Transverse colon (tissue), 4 donors: Measurements from ENCODE around the gene OR3A1. TPM values are rescaled to one million over a fixed set of nuclear protein-coding genes. Genes with fewer than 3 reads are reported as not detected.

Experiments
- DNase-seq: peaks from one replicate; pipeline ENCODE4 v3.0.0-alpha.2; 2019
- H3K27ac ChIP-seq, 4 donors: fragments of 200-600 bp; sonication (generic); 2 replicates each; pipeline ENCODE4 v1.5.1; 2016 to 2018; ENCODE audit warnings: inconsistent platforms in 4 of 4
- H3K27me3 ChIP-seq: fragments of 200-600 bp; sonication (generic); 2 replicates; pipeline ENCODE4 v1.5.1; 2017; ENCODE audit warnings: inconsistent platforms
- H3K36me3 ChIP-seq, 4 donors: fragments of 200-600 bp; sonication (generic); 2 replicates each; pipeline ENCODE4 v1.5.1; 2017 to 2019; ENCODE audit warnings: inconsistent platforms in 4 of 4
- H3K4me1 ChIP-seq, 4 donors: fragments of 200-600 bp; sonication (generic); 2 replicates each; pipeline ENCODE4 v1.5.1; 2017 to 2020; ENCODE audit warnings: inconsistent platforms in 4 of 4
- H3K4me3 ChIP-seq, 4 donors: fragments of 200-600 bp; sonication (generic); 1 replicate in 1 of 4; 2 replicates in 3 of 4; pipeline versions ENCODE4 v1.5.1 to v1.6.1; 2017 to 2019; ENCODE audit warnings: inconsistent platforms in 4 of 4
- H3K9me3 ChIP-seq, 2 donors: fragments of 200-600 bp; sonication (generic); 2 replicates each; pipeline ENCODE4 v1.5.1; 2017 to 2019; ENCODE audit warnings: inconsistent platforms in 2 of 2
- CTCF ChIP-seq, 5 experiments: fragments of 200-600 bp in 3 of 5; fragments of 450-650 bp in 2 of 5; sonication (generic) in 3 of 5; IDR thresholded peaks; 1 replicate in 2 of 5; 2 replicates in 3 of 5; pipeline ENCODE4 v1.5.1; 2016 to 2017; ENCODE audit warnings: antibody characterized with exemption in 5 of 5, inconsistent platforms in 3 of 5, mild to moderate bottlenecking in 2 of 5, moderate library complexity in 1 of 5
- EP300 ChIP-seq: sonication (generic); formaldehyde crosslinking; IDR thresholded peaks from one replicate; pipeline ENCODE4 v1.6.1; 2017; ENCODE audit warnings: antibody characterized with exemption, low read depth
- POLR2A ChIP-seq: fragments of 450-650 bp; IDR thresholded peaks from one replicate; pipeline ENCODE4 v1.6.1; 2016; ENCODE audit warnings: antibody characterized with exemption, mild to moderate bottlenecking, moderate library complexity
- POLR2AphosphoS5 ChIP-seq, 3 donors: sonication (generic); formaldehyde crosslinking; IDR thresholded peaks; one replicate each; pipeline ENCODE4 v1.6.1; 2016; ENCODE audit warnings: antibody characterized with exemption in 3 of 3
- WGBS, 2 donors: methylation state at CpG; one replicate each; pipeline ENCODE4 v1.1.5; 2018; ENCODE audit warnings: low coverage in 1 of 2; 5-methylcytosine and 5-hydroxymethylcytosine counted together
- in situ Hi-C, 4 donors: fragments of 200-750 bp; cut with MboI; loops; one replicate each; pipeline versions ENCODE4 v1.15.0 to v1.15.1; 2017; ENCODE audit warnings: low sequenced_read_pairs in 3 of 4, low pct_ligation_motif_present in 1 of 4, low pct_unique_long_range_greater_than_20kb in 1 of 4
- intact Hi-C: fragments of 100-400 bp; cut with DNase I; formaldehyde crosslinking; loops from one replicate; pipeline ENCODE4 v1.15.1; 2023; ENCODE audit warnings: low total_unique reads
- total RNA-seq, 4 donors: library from RNA; depleted of rRNA; stranded (reverse); fragments of >200 nt; gene quantifications; one replicate each; pipeline ENCODE4 v1.1.0, GENCODE V29; 2016

The OR3A1 gene
- total RNA-seq, 4 donors from 2014 or later, result not detected

- DNase-seq, result no peak
- no peaks in the 10 kb centered on the region for H3K4me1 ChIP-seq
- H3K9me3 ChIP-seq, result no peaks in the 10 kb centered on the region
- H3K36me3 ChIP-seq, result no peaks in the 10 kb centered on the region
- TF ChIP-seq CTCF (IDR thresholded peaks at IDR 0.05) (no peak), POLR2A (no peak), POLR2AphosphoS5 (IDR thresholded peaks at IDR 0.05) (no peak), EP300 (no peak)
- 63 to 82% methylated on average over 4 of the region's 4 CpGs for WGBS, 2 donors
- no peak overlapping the region for H3K27ac ChIP-seq
- in situ Hi-C loops, result no loop called here
- no peak overlapping the region for H3K4me3 ChIP-seq
- H3K27me3 ChIP-seq, result no peaks in the 10 kb centered on the region
- intact Hi-C loops, result no loop called here
These were observed 22.0 kb downstream of the OR3A1 start for GRCh38 chr17:3276126-3276525.

GRCh38 chr17:3271072-3271848 lies 26.9 kb downstream of the OR3A1 start:
- intact Hi-C loops (no loop called here), in situ Hi-C loops (no loop called here)
- H3K4me3 ChIP-seq, result no peak overlapping the region
- TF ChIP-seq CTCF (IDR thresholded peaks at IDR 0.05), result no peak
- no peak for TF ChIP-seq EP300
- TF ChIP-seq POLR2AphosphoS5 (IDR thresholded peaks at IDR 0.05), result no peak
- no peak for TF ChIP-seq POLR2A
- no peak for DNase-seq
- H3K27ac ChIP-seq, result no peak overlapping the region
- no peaks in the 10 kb centered on the region for H3K36me3 ChIP-seq
- 79 to 85% methylated on average over 4 to 5 of the region's 5 CpGs for WGBS, 2 donors
- H3K27me3 ChIP-seq, result no peaks in the 10 kb centered on the region
- H3K9me3 ChIP-seq, result no peaks in the 10 kb centered on the region
- H3K4me1 ChIP-seq, result no peaks in the 10 kb centered on the region

- TF ChIP-seq POLR2AphosphoS5 (IDR thresholded peaks at IDR 0.05) (no peak), CTCF (IDR thresholded peaks at IDR 0.05) (no peak), EP300 (no peak), POLR2A (no peak)
- in situ Hi-C loops, result no loop called here
These were observed 37.6 kb downstream of the OR3A1 start for GRCh38 chr17:3260600-3260999.

GRCh38 chr17:3260163-3260562 lies 38.0 kb downstream of the OR3A1 start:
- no peaks in the 10 kb centered on the region for H3K27me3 ChIP-seq
- no peak for TF ChIP-seq POLR2AphosphoS5 (IDR thresholded peaks at IDR 0.05)
- no peak for TF ChIP-seq CTCF (IDR thresholded peaks at IDR 0.05)
- no peak overlapping the region for H3K27ac ChIP-seq
- no peak overlapping the region for H3K4me3 ChIP-seq
- DNase-seq, result no peak
- no peaks in the 10 kb centered on the region for H3K4me1 ChIP-seq
- intact Hi-C loops (no loop called here), in situ Hi-C loops (no loop called here)
- WGBS, 2 donors, result 50 to 80% methylated on average over 1 of the region's 1 CpG
- no peaks in the 10 kb centered on the region for H3K36me3 ChIP-seq
- H3K9me3 ChIP-seq, result no peaks in the 10 kb centered on the region

More at GRCh38 chr17:3260600-3260999, 37.6 kb downstream of the OR3A1 start:
- H3K36me3 ChIP-seq, result no peaks in the 10 kb centered on the region
- H3K27me3 ChIP-seq, result no peaks in the 10 kb centered on the region
- no peak overlapping the region for H3K27ac ChIP-seq
- WGBS, 2 donors, result 70 to 90% methylated on average over 3 to 13 of the region's 13 CpGs
- no peak overlapping the region for H3K4me3 ChIP-seq
- no peaks in the 10 kb centered on the region for H3K4me1 ChIP-seq
- intact Hi-C loops, result no loop called here
- no peaks in the 10 kb centered on the region for H3K9me3 ChIP-seq
- no peak for DNase-seq
